ENCODE data around the gene DYNC1LI1.
"Not testable (repeated sequence)": the region's sequence is repeated elsewhere in the genome, so short reads cannot be mapped to it uniquely, and the experiment has no call there.

DYNC1LI1 gene

DNA sequence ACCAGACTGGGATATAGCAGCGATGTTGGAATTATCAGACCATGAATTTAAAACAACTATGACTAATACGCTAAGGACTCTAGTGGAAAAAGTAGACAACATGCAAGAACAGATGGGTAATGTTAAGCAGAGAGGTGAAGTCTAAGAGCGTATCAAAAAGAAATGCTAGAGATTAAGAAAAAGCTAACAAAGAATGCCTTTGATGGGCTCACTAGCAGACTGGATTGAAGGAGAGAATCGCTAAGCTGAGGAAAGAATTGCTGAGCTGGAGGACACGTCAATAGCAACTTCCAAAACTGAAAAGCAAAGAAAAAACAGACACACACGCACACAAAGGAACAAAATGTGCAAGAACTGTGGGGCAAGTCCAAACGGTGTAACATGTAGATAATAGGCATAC is 48.0 kb downstream of the DYNC1LI1 start:
- DNase-seq, result no peak

DNA sequence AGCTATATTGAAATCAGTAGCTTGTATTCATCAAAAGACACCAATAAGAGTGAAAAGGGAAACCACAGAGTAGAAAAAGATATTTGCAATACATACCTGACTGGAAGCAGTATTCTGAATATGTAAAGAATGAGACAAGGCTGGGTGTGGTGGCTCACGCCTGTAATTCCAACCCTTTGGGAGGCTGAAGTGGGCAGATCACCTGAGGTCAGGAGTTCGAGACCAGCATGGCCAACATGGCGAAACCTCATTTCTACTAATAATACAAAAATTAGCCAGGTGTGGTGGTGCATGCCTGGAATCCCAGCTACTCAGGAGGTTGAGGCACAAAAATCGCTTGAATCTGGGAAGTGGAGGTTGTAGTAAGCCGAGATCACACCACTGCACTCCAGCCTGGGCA is 51.7 kb downstream of the DYNC1LI1 start:
- DNase-seq, result not testable (repeated sequence)

DNA sequence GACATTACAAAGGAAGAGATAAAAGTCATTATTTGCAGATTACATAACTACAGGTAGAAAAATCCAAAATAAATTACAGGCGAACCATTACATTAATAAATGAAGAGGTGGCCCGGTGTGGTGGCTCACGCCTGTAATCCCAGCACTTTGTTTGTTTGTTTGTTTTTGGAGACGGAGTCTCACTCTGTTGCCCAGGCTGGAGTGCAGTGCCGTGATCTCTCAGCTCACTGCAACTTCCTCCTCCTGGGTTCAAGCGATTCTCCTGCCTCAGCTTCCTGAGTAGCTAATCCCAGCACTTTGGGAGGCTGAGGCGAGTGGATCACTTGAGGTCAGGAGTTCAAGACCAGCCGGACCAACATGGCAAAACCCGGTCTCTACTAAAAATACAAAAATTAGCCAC is 53.9 kb downstream of the DYNC1LI1 start:
- DNase-seq, result not testable (repeated sequence)

DNA sequence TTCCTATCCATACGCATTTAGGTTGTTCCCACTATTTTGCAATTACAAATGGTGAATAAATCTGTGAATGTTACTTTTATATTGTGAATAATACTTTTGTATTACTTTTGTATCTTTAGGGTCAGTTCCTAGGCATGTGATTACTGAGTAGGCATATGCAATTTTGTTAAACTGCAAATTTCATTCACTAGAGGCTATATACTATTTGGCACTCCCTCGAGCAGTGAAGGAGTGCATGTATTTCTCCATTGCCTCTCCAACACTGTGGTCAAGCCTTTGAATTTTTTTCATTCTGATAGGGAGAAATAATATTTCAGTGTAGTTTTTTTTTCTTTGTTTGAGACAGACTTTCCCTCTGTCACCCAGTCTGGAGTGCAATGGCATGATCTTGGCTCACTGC is 59.7 kb downstream of the DYNC1LI1 start:
- DNase-seq, result no peak

DNA sequence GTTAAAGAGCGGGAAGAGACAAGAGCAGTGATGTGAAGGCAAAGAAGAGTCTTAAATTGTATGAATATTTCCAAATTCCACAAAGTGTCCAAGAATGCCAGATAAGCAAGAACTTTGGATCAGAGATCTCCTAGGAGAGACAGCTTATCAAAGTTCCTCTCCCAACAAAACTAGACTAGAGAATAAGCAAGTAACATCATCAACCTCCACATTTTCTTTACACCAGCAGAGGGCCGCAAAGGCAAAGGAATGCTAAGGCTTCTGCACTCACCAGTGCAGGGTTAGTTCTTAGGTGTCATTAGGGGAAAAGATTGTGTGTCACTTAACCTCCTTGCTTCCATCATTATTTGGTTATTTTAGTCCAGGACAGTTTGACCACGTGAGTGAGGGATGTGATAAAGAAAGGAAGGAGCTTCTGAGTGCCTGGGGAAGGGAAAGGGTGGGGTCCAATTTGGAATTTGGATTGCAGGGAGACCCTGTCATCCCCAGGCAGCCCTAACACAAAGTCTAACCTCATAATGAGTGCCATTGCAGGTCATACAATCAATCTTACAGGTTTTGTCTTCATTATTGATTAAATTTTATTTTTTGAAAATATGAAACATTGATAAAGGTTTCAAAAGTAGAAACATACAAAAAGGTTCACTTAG is 60.5 kb downstream of the DYNC1LI1 start:
- peak; percentile 36 for DNase-seq

DNA sequence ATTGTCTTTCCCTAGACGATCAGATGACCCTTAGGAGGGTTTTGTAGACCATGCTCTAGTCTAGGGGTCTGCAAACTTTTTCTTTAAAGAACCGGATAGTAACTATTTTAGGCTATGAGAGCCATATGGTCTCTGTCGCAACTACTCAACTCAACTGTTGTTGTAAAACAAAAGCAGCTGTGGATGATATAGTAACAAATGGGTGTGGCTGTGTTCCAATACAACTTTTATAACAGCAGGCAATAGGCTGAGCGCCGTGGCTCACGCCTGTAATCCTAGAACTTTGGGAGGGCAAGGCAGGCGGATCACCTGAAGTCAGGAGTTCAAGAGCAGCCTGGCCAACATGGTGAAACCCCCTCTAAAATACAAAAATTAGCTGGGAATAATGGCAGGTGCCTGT is 61.9 kb downstream of the DYNC1LI1 start:
- DNase-seq, result peak; percentile 18

DNA sequence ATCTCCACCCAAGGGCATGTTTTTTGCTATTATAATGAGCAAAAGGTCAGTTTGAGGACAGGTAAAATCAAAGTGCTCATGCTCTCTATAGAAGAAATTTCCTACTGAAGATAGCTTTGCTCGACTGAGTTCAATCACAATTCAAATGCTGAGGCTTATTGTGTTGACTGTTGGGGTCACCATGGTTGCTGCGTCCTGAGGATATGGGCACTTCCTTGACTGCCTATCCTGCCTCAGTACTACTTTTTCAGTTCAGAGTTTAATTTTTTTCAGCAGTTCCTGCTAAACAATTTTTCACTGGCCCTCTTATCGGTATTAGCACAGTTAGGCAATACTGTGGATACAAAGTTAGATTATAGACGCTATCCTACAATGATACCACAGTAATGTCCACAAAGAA is 64.2 kb downstream of the DYNC1LI1 start:
- DNase-seq, result no peak

DNA sequence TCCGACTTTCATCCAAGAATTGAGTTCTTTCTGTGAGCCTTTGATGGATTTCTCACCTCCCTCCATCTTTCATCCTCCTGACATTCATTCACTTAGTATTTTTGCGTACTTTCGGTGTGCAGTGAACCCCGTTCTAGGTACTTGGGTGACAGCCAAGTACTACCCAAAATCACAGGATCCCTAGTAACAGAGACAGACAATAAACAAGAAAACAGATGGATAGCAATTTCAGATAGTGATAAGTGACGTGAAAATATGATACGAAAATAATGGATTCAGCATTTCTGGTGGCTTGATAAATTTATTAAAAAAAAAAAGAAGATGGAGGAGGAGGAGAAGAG is 67.7 kb downstream of the DYNC1LI1 start:
- DNase-seq, result no peak

DNA sequence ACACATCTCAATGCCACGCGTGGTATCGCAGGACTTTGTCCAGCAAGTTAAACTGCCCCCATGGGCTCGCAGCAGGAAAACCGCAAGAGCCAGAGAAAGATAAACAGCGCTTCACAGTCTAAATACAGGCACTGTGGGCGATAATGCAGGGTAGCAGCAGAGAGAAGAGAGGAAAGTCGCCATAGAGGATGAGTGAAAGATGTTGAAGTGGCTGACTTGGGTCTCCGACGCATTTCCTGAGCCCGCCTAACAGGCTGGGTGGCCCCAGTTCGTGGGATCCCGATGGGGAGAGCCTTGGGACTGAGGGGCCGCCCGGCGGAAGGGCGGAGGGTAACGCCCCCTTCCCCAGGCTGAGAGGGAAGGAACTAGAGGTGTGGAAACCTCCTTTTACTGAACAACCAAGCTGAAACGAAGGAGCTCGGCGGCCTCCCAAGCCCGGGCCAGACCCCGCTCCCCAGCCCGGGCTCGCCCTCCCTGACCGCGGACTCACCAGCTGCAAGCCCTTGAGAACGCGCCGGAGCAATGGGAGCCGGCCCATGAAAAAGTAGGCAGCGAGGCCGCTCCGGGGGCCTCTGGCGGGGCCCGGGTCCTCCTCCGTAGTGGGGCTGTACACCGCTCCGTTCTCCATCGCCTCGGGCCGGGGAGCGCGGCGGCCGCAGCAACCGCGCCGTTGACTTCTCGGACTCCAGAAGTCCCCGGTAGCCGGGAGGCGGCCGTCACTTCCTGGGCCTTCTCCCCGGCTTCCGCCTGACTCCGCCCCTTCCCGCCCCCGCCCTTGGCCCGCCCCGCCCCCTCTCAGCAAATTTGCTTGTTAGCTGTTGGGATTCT is 68.3 kb downstream of the DYNC1LI1 start, which contains the start of gene CMTM6:
Gene CMTM6, minus strand, starts transcription at position 735 of the 828 bp plus-strand sequence. Its CDS starts 107 bp downstream, at position 628.
- no peak for DNase-seq

DNA sequence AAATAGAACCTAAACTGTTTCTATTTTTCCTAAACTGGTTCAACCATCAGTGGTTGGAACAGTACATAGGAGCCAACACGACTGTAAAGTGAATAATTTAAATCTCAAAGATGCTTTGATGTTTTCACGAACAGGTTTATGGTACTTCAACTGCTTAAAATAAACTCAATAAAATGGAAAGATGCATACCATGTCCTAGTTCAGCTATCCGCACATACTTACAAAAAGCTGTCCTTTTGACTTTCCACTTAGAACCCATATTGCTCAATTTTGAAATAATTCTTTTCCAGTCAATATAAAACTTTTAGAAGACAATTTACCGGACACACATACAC is 68.9 kb downstream of the DYNC1LI1 start:
- no peak for DNase-seq

DNA sequence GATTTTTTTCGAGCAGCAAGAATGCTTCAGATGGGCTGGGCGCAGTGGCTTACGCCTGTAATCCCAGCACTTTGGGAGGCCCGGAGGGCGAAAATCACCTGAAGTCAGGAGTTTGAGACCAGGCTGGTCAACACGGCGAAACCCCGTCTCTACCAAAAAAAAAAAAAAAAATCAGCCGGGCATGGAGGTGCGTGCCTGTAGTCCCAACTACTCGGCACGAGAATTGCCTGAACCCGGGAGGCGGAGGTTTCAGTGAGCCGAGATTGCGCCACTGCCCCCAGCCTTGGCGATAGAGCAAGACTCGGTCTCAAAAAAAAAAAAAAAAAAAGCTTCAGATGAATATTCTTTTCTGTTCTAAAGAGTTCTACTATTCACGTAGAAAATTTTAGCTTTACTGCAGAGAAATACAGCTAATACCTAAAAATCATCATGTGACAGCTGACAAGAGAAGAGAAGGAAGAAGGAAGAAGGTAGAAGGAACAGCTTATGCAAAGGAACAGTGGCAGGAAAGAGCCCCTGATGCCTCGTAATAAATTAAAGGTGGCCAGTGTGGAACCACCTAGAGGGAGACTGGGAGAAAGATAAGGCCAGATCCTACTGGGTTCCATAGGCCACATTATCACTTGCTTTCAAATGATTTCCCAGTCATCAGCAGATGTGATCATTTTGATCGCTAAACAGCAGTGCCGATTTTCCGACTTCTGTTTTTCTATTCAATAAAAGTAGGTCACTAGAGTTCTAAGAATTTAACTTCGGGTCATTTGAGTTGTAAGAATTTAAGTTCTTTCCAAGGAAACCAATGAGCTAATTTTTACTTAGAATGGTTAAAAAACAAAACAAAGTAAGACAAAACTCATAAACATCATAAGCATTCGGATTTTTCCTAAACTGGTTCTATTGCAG is 69.5 kb downstream of the DYNC1LI1 start:
- DNase-seq, result no peak

DNA sequence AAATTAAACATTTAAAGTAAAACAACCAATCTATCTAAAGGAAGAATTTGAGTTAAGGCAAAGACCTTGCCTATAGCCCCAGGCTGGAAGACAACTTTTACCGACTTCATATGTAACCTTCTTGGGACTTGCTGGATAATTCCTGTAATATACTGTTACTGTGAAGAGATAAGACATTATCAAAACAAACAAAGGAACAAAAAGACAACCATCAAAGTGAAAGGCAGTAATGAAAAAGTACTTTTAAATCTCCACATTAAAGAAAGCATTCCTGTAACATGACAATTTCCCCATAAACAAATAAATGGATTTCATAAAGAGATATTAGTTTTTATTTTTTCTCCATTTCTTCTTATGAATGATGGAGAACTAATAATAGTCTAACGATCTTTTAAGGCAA is 70.4 kb downstream of the DYNC1LI1 start:
- no peak for DNase-seq

DNA sequence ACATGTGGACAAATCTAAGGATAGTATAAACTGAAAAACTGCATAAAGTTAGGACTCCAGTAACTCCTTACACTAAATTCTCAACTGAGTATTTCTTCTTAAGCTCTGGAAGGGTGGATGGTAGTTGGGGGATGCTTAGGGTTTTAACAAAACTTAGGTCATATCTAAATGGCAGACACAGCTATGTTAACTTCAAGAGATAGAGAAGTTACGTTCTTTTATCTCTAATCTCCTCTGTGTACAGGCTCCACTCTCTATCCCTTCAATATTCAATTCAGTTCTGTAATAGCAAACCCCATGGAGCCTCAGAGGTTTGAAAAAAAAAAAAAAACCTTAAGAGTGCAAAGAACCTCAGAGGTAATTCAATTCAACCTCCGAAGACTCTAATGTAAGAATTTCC is 71.1 kb downstream of the DYNC1LI1 start:
- DNase-seq, result no peak

DNA sequence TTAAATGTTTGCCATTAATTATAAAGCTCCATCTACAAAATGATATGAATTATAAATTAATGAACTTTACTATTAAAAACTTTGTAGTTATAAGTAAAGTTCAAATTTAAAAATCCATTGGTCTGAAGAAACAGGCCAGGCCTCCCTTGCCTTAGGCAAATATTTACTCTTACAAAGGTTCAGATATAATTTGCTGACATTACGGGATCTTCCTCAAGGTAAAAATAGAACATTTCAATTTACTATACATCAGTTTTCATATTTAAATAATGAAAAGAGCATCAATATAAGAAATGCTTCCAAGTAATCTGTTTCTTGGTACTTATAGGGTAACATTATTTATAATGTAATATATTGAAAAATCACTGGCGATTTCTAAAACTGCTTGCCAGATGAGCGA is 71.7 kb downstream of the DYNC1LI1 start:
- DNase-seq, result no peak

DNA sequence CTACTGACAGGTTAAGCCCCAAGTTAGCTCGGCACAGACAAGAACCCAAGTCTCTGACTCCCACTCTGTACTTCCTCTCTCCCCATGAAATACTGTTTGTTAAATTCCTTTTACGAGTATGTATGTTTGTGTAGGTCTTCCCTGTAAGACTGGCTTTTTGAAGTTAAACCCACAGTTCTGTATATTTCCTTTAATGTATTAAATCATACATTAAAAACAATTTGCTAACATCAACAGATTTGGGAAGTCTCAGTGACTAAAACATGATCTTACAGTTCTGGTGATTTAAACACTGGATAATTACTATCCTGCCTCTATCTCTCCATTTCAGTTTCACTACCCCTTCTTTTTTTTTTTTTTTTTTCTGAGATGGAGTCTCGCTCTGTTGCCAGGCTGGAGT is 72.4 kb downstream of the DYNC1LI1 start:
- DNase-seq, result no peak

DNA sequence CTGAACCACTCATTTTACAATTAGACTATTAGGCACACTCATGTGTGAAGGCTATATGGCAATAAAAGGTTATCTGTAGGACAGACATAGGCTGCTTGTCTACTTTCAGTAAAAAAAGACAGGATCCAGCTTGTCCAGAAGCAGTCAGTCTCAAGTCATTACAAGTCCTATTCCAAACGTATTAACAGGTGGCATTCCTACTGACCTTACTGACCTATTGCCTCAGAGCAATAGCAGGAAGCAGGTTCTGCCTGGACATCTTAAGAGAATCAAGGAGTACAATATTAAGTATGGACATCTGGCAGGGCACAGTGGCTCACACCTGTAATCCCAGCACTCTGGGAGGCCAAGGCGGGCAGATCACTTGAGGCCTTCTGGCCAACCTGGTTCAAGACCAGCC is 75.0 kb downstream of the DYNC1LI1 start:
- no peak for DNase-seq

DNA sequence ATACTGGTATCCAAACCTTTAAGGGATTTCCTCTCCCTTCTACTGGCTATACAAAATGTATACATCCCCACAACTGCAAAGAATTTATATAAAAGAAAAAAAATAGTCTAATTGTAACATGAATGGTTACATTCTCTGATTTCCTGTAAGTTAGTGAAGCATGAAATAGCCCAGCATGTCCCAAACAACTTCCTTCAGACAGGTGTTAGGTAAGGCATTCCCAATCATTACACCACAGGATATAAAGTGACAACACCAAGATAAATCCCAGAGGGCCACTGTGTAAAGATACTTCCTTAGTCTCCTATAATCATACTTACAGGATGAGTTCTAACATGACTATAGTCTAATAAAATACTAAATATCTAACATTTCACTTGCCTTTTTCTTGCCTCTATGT is 75.6 kb downstream of the DYNC1LI1 start:
- DNase-seq, result no peak

DNA sequence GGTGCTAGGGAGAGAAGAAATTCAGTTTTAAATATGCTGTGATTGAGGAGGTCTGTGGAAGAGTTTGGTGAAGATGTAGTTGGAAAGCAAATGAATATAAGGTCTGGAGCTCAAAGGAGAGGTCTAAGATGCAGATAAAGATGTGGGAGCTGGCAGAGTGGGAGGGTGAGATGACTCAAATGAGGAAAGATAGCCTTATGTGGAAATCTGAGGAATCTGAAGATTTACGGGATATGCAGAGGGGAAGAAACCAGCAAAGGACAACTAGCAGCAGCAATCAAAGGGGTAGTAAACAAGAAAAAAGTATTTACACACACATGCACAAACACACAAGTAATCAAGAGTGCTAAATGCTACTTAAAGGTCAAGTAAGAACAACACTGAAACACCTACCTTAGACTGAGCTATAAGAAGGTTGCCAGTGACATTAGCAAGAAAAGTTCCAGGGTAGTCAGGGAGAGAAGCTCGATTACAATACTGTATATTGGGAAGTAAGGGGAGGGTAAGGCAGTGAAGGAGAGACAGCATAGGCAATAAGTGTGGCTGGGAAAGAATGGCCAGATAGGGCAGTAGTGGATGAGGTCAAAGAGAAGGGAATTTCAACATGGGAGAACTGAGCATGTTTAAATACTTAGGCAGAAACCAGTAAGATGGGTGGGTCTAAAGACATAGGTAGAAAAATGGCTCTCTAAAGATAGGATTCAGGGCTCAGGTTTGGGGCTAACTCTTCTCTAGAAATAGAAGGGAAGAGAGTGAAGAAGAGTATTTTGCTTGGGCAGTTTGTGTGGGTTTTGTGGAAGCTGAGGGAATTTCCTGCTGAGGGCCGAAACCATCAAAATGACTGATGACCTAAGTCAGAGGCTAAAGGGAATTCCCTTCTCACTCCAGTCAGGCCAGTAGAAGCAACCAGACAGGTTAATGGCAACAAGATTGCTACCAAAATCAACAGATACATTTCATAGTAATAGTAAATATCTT is 76.9 kb downstream of the DYNC1LI1 start:
- no peak for DNase-seq

DNA sequence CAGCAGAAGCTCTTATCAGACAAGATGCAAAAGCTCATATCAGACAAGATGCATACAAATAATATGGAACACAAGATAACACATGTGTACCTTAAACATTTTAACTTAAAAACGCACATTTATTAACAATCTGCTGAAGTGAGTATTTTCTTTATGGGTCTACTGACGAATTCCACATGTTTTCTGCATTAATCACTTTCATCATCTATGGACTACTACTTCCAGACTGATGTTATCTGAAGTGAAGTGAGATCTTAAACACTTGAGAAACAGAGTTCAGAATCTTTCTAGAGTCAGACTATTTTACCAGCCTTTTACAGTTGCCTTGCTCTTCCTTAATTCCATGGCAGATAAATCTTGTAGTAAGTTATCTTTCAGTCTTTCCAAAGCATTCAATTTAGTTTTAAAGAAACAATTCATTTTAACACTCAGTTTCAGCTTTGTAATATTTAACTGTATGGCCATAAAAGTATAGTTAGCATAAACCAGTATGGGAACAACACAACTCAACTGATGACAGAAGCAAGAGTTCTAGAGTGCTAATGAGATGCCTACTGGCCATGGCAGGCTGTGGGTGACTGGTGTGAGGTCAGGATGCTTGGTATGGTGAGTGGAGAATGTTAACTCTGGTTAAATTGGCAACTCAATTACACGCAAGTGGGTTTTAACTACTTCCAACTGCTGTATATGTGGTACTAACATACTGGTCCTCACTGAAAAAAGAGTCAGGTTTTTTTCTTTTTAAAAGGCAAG is 77.8 kb downstream of the DYNC1LI1 start:
- no peak for DNase-seq

DNA sequence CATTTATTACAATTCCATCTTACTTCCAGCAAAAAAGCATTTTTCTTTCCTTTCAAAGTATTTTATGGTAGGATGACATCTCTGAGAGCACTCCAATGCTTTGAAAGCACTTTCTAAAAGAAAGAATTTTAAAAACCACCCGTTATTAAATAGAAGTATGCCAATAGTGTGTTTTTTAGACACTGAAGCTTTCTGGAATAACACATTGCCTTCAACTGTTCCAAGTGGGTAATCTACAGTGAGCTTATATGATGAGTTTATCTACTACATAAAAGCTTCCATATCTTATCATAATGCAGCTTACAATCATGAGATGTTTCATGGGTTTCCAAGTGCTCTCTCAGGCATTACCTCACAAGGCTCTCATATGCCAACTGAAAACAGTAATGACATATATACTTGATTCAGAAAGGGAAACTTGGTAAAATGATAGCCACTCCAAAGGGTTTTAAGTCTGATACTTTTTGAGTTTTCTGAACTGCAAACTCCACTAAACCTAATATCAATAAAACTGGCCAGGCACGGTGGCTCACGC is 82.1 kb downstream of the DYNC1LI1 start:
- no peak for DNase-seq

DNA sequence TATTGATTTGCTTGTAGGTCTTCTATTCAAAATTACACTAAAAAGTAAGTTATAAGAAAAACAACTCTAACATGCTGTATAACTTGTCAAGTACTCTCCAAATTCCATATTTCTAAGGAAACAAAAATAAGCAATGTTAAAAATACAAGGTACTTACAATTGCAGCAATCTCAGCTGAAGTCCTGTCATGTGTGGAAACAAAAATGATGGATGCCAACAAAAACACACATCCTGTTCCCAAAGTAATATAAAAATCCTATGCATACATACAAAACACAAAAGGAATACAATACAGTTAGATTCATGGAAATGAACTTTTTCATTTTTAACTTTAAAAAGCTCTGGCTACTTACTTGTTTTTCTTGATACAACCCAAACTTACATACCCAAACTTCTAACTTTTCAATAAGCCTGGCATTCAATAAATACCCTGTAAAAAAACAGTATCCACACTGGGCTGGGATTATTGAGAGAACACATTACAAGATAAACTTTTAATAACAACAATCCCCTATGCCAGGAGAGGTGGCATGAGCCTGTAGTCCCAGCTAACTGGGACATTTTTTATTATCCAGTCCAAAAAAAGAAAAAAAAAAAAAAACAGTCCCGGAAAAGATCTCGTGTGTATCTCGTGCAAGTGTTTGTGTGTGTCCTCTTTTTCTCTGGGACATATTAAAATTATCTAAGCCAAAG is 82.7 kb downstream of the DYNC1LI1 start:
- DNase-seq, result no peak
